Astrocyte of the spinal cord (primary cell): ENCODE results near the gene CPSF4.

Source experiments
- DNase-seq: peaks from one replicate; pipeline ENCODE4 v3.0.0; 2011; ENCODE audit warnings: low read depth, low spot score
- H3K4me3 ChIP-seq: 2 replicates; pipeline ENCODE4 v1.5.1; 2011; ENCODE audit warnings: low read depth, mild to moderate bottlenecking, low read length, moderate library complexity
- in situ Hi-C: cut with HindIII; loops from 2 replicates; pipeline ENCODE4 v1.10.0; 2017; ENCODE audit warnings: low sequenced_read_pairs
- TF ChIP-seq, protein P1 (sequence below): IDR thresholded peaks from 2 replicates; pipeline ENCODE4 v1.5.1; 2012; ENCODE audit warnings: low read depth, mild to moderate bottlenecking, low read length, inconsistent platforms

The CPSF4 gene

GRCh38 chr7:99456288-99456687 lies 17.5 kb downstream of the CPSF4 start:
- TF ChIP-seq, protein P1, sequence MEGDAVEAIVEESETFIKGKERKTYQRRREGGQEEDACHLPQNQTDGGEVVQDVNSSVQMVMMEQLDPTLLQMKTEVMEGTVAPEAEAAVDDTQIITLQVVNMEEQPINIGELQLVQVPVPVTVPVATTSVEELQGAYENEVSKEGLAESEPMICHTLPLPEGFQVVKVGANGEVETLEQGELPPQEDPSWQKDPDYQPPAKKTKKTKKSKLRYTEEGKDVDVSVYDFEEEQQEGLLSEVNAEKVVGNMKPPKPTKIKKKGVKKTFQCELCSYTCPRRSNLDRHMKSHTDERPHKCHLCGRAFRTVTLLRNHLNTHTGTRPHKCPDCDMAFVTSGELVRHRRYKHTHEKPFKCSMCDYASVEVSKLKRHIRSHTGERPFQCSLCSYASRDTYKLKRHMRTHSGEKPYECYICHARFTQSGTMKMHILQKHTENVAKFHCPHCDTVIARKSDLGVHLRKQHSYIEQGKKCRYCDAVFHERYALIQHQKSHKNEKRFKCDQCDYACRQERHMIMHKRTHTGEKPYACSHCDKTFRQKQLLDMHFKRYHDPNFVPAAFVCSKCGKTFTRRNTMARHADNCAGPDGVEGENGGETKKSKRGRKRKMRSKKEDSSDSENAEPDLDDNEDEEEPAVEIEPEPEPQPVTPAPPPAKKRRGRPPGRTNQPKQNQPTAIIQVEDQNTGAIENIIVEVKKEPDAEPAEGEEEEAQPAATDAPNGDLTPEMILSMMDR, result no peak
- DNase-seq, result no peak
- no peak overlapping the region for H3K4me3 ChIP-seq
- in situ Hi-C loops, result no loop called here

DNA sequence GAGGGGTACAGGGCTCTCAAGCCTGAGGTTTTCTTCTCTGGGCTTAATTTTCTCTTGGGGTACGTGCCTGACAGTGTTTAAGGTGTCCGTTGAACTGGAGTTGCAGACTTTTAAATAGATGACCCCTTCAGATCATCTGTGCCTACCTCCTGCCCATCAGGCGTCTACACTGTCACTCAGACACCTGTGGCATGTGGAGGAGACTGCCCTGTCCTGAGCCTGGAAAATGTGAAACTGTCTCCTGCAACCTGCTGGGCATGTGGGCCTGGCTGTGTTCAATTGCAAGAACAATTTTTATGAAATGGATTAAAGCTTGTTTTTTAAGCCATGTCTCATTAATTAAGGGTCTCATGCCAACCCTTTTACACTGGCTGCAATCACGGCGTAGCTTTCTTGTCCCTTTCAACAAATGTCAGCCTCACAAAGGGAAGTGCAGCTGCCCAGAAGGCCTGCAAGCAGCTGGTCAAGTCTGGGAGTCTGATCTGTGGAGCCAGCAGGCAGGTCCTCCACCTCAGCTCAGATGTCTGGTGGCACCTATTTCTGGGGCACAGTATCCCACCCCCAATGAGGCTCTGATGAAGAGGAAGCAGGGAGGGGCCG lies 18.4 kb downstream of the CPSF4 start:
- in situ Hi-C loops, result no loop called here
- TF ChIP-seq, protein P1, result no peak
- no peak overlapping the region for H3K4me3 ChIP-seq
- no peak for DNase-seq

GRCh38 chr7:99457650-99458493 lies 19.1 kb downstream of the CPSF4 start:
- no peak for DNase-seq
- H3K4me3 ChIP-seq, result no peak overlapping the region
- TF ChIP-seq, protein P1, result no peak
- in situ Hi-C loops, result no loop called here

- in situ Hi-C loops, result no loop called here
- DNase-seq, result no peak
- TF ChIP-seq, protein P1, result peak; percentile 40
- H3K4me3 ChIP-seq, result no peak overlapping the region
Observed at GRCh38 chr7:99459087-99459486, 20.3 kb downstream of the CPSF4 start.

- TF ChIP-seq, protein P1, result no peak
- in situ Hi-C loops, result no loop called here
- DNase-seq, result no peak
Observed at GRCh38 chr7:99460651-99461050, 21.9 kb downstream of the CPSF4 start.

GRCh38 chr7:99461221-99461620 lies 22.5 kb downstream of the CPSF4 start:
- in situ Hi-C loops, result no loop called here
- TF ChIP-seq, protein P1, result no peak
- no peak for DNase-seq
- H3K4me3 ChIP-seq, result no peak overlapping the region

More at GRCh38 chr7:99460651-99461050, 21.9 kb downstream of the CPSF4 start:
- no peak overlapping the region for H3K4me3 ChIP-seq
